ENCODE data around the gene MAPK9. TPM values are rescaled to one million over a fixed set of nuclear protein-coding genes. Genes with fewer than 3 reads are reported as not detected.
"Not testable (repeated sequence)": the region's sequence is repeated elsewhere in the genome, so short reads cannot be mapped to it uniquely, and the experiment has no call there.

MAPK9 gene
- total RNA-seq, 1 donor from 2014 or later = 26.8 TPM

GRCh38 chr5:180328296-180329137 is 36.6 kb upstream of the MAPK9 start:
- peak; percentile 47 for DNase-seq (ENCODE audit: extremely low read depth, low read depth, low spot score)

GRCh38 chr5:180326989-180327565 is 35.2 kb upstream of the MAPK9 start:
- no peak for DNase-seq (ENCODE audit: extremely low read depth, low read depth, low spot score)

- DNase-seq (ENCODE audit: extremely low read depth, low read depth, low spot score) = no peak
These were observed 32.7 kb upstream of the MAPK9 start for GRCh38 chr5:180324601-180324950.

- DNase-seq (ENCODE audit: extremely low read depth, low read depth, low spot score) = no peak
These were observed 32.2 kb upstream of the MAPK9 start for GRCh38 chr5:180323941-180324600.

- no peak for DNase-seq (ENCODE audit: extremely low read depth, low read depth, low spot score)
These were observed 31.3 kb upstream of the MAPK9 start for GRCh38 chr5:180323160-180323559.

- DNase-seq (ENCODE audit: extremely low read depth, low read depth, low spot score) = no peak
These were observed 26.7 kb upstream of the MAPK9 start for GRCh38 chr5:180318456-180319089.

- no peak for DNase-seq (ENCODE audit: extremely low read depth, low read depth, low spot score)
These were observed 24.7 kb upstream of the MAPK9 start for GRCh38 chr5:180316586-180316985.

- DNase-seq (ENCODE audit: extremely low read depth, low read depth, low spot score) = no peak
These were observed 23.9 kb upstream of the MAPK9 start for GRCh38 chr5:180315762-180316212.

GRCh38 chr5:180313677-180314505 is 22.0 kb upstream of the MAPK9 start:
- DNase-seq (ENCODE audit: extremely low read depth, low read depth, low spot score) = no peak

- no peak for DNase-seq (ENCODE audit: extremely low read depth, low read depth, low spot score)
These were observed 19.3 kb upstream of the MAPK9 start for GRCh38 chr5:180311216-180311615.

- no peak for DNase-seq (ENCODE audit: extremely low read depth, low read depth, low spot score)
These were observed 14.9 kb upstream of the MAPK9 start for GRCh38 chr5:180306796-180307195.

GRCh38 chr5:180305481-180305880 is 13.6 kb upstream of the MAPK9 start:
- no peak for DNase-seq (ENCODE audit: extremely low read depth, low read depth, low spot score)

- no peak for DNase-seq (ENCODE audit: extremely low read depth, low read depth, low spot score)
These were observed 12.8 kb upstream of the MAPK9 start for GRCh38 chr5:180304431-180305375.

- DNase-seq (ENCODE audit: extremely low read depth, low read depth, low spot score) = no peak
These were observed 12.1 kb upstream of the MAPK9 start for GRCh38 chr5:180304016-180304292.

- no peak for DNase-seq (ENCODE audit: extremely low read depth, low read depth, low spot score)
These were observed 11.5 kb upstream of the MAPK9 start for GRCh38 chr5:180303226-180304015.

- no peak for DNase-seq (ENCODE audit: extremely low read depth, low read depth, low spot score)
These were observed 10.4 kb upstream of the MAPK9 start for GRCh38 chr5:180302256-180302655.

GRCh38 chr5:180301253-180301652 is 9.4 kb upstream of the MAPK9 start:
- no peak for DNase-seq (ENCODE audit: extremely low read depth, low read depth, low spot score)

GRCh38 chr5:180299526-180299925 is 7.6 kb upstream of the MAPK9 start:
- DNase-seq (ENCODE audit: extremely low read depth, low read depth, low spot score) = no peak

- not testable (repeated sequence) for DNase-seq (ENCODE audit: extremely low read depth, low read depth, low spot score)
These were observed 7.1 kb upstream of the MAPK9 start for GRCh38 chr5:180299014-180299413.

All from glomerular endothelial cell (primary cell).